Measurements from ENCODE around the gene OSM. TPM values are rescaled to one million over a fixed set of nuclear protein-coding genes. Genes with fewer than 3 reads are reported as not detected.

Gene OSM
- total RNA-seq, 4 donors from 2014 or later, result 0.19 to 5.7 (median 0.19) TPM; not detected in 1

GRCh38 chr22:30247561-30247960 lies 19.1 kb downstream of the OSM start:
- TF ChIP-seq, protein P1, sequence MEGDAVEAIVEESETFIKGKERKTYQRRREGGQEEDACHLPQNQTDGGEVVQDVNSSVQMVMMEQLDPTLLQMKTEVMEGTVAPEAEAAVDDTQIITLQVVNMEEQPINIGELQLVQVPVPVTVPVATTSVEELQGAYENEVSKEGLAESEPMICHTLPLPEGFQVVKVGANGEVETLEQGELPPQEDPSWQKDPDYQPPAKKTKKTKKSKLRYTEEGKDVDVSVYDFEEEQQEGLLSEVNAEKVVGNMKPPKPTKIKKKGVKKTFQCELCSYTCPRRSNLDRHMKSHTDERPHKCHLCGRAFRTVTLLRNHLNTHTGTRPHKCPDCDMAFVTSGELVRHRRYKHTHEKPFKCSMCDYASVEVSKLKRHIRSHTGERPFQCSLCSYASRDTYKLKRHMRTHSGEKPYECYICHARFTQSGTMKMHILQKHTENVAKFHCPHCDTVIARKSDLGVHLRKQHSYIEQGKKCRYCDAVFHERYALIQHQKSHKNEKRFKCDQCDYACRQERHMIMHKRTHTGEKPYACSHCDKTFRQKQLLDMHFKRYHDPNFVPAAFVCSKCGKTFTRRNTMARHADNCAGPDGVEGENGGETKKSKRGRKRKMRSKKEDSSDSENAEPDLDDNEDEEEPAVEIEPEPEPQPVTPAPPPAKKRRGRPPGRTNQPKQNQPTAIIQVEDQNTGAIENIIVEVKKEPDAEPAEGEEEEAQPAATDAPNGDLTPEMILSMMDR (IDR thresholded peaks at IDR 0.05), result no peak
- TF ChIP-seq POLR2A (IDR thresholded peaks at IDR 0.05), result no peak
- peaks cover 0 to 55% (median 0%) of the 10 kb centered on the region in 4 donors for H3K27me3 ChIP-seq
- H3K36me3 ChIP-seq, result no peaks in the 10 kb centered on the region
- no peaks in the 10 kb centered on the region for H3K9me3 ChIP-seq
- H3K27ac ChIP-seq, result peak overlapping the region in 2 of 4 donors; percentile 66 to 75
- peaks cover 19 to 75% (median 28%) of the 10 kb centered on the region in 3 donors for H3K4me1 ChIP-seq
- H3K4me3 ChIP-seq, result no peak overlapping the region
- DNase-seq, result no peak
- intact Hi-C loops (cut with DNase I), result no loop called here
- 79 to 84% methylated on average over 4 to 11 of the region's 11 CpGs for WGBS, 2 donors

DNA sequence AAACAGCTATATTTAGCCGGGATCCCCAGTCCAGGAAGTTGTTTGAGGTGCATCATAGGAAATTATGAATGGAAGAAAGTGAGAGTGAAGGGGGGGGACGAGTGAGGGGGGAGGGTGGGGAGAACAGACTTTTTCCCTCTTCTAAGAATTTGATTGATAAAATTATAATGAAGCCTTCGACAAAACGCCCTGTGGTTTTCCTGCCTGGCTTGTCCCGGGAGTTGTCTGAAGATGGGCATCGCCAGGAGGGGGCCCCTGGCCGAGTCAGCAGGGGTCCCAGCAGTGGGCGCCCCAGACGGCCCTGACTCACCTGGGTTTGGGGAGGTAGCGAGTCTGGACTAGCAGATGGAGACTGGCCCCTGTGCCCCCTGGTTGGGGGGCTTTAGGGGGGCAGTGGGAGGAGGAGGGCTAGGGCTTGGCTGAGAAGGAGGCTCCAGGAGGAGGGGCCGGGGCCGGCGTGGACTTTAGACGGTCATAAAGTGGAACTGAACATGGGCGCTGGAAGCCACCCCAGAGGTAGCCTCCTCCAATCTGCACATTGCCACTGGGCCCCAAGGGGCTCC lies 19.8 kb downstream of the OSM start:
- peak overlapping the region; percentile 24 to 71 (median 53) for H3K4me3 ChIP-seq
- intact Hi-C loops (cut with DNase I), result no loop called here
- H3K27me3 ChIP-seq, result peaks cover 0 to 55% (median 0%) of the 10 kb centered on the region in 4 donors
- TF ChIP-seq, protein P1 (IDR thresholded peaks at IDR 0.05), result no peak
- TF ChIP-seq POLR2A (IDR thresholded peaks at IDR 0.05), result no peak
- H3K36me3 ChIP-seq, result no peaks in the 10 kb centered on the region
- DNase-seq, result no peak
- peaks cover 15 to 68% (median 21%) of the 10 kb centered on the region in 3 donors for H3K4me1 ChIP-seq
- no peaks in the 10 kb centered on the region for H3K9me3 ChIP-seq
- peak overlapping the region; percentile 8 to 75 (median 48) for H3K27ac ChIP-seq
- WGBS, 2 donors, result 14 to 22% methylated on average over 9 to 15 of the region's 15 CpGs

- intact Hi-C loops (cut with DNase I), result no loop called here
- H3K36me3 ChIP-seq, result no peaks in the 10 kb centered on the region
- H3K4me3 ChIP-seq, result peak within 1 kb of the TSS; percentile 24 to 71 (median 53)
- H3K9me3 ChIP-seq, result no peaks in the 10 kb centered on the region
- WGBS, 2 donors, result 1% methylated on average over 16 to 34 of the region's 64 CpGs
- peaks cover 15 to 64% (median 20%) of the 10 kb centered on the region in 3 donors for H3K4me1 ChIP-seq
- peaks cover 0 to 55% (median 0%) of the 10 kb centered on the region in 4 donors for H3K27me3 ChIP-seq
- TF ChIP-seq, protein P1 (IDR thresholded peaks at IDR 0.05), result peak in 2 of 6 experiments; percentile 6 to 25
- no peak for TF ChIP-seq POLR2A (IDR thresholded peaks at IDR 0.05)
- H3K27ac ChIP-seq, result peak within 1 kb of the TSS; percentile 30 to 75 (median 48)
- no peak for DNase-seq
These were observed 20.5 kb downstream of the OSM start, which contains the start of gene LIF for GRCh38 chr22:30245985-30246813. LIF (minus strand) TSS chr22:30246759; CDS start chr22:30246695, 64 bp downstream.

- TF ChIP-seq POLR2A (IDR thresholded peaks at IDR 0.05), result no peak
- TF ChIP-seq, protein P1 (IDR thresholded peaks at IDR 0.05), result no peak
- Histone ChIP-seq H3K4me3 (peak overlapping the region; percentile 24 to 71 (median 53)), H3K4me1 (peaks cover 15 to 59% (median 20%) of the 10 kb centered on the region in 3 donors), H3K36me3 (no peaks in the 10 kb centered on the region), H3K27me3 (peaks cover 0 to 47% (median 0%) of the 10 kb centered on the region in 4 donors), H3K9me3 (no peaks in the 10 kb centered on the region), H3K27ac (peak overlapping the region; percentile 30 to 75 (median 48))
- WGBS, 2 donors, result 54 to 71% methylated on average over 8 to 9 of the region's 15 CpGs
- intact Hi-C loops (cut with DNase I), result no loop called here
- no peak for DNase-seq
These were observed 21.3 kb downstream of the OSM start for GRCh38 chr22:30245181-30245984.
